HepG2 (cell line): ENCODE measurements around the gene NDUFS1. TPM values are rescaled to one million over a fixed set of nuclear protein-coding genes. Genes with fewer than 3 reads are reported as not detected.

ENCODE experiments used
- ATAC-seq: fragments of 200-7000 bp; cut with Tn5 transposase; 3 replicates; pipeline ENCODE4 v1.9.1; 2020; ENCODE audit warnings: mild to moderate bottlenecking, moderate library complexity
- BruUV-seq: library from RNA; stranded (reverse); fragments of 400-500 nt; replicated peaks from 2 replicates; lab custom pipeline; 2021; lab: Mats Ljungman, UMichigan
- CTCF ChIA-PET: fragments of 300-600 bp; formaldehyde crosslinking; extraction: SDS; loops from one replicate; lab custom pipeline; 2021; ENCODE audit warnings: low total read pairs, inconsistent platforms, low intra/inter-chr PET ratio; lab: Yijun Ruan, JAX
- POLR2A ChIA-PET: fragments of 350-600 bp; sonication (Branson Sonifier 250); formaldehyde crosslinking; loops from one replicate; lab custom pipeline; 2020; ENCODE audit warnings: antibody characterized with exemption, inconsistent platforms; lab: Yijun Ruan, JAX
- DNase-seq: peaks from one replicate; pipeline ENCODE4 v3.0.0-alpha.2; 2015; ENCODE audit warnings: low spot score
- FAIRE-seq: peaks from 3 replicates; lab custom pipeline; 2011; peaks lifted over from hg19 to GRCh38; lab: Jason Lieb, UNC
- H2AFZ ChIP-seq: one replicate; pipeline ENCODE4 v1.6.1; 2011; ENCODE audit warnings: low read length, inconsistent platforms
- H3K27ac ChIP-seq: fragments of 300-600 bp; 3 replicates; pipeline ENCODE4 v1.8.0; 2011; ENCODE audit warnings: mixed run types, mild to moderate bottlenecking, mixed read lengths, low read length, inconsistent platforms; ENCODE audit not compliant: insufficient read depth; ENCODE audit errors: extremely low read length
- H3K27me3 ChIP-seq, 2 experiments: fragments of 200-600 bp in 1 of 2; 2 replicates in 1 of 2; 3 replicates in 1 of 2; pipeline versions ENCODE4 v1.6.0 to v1.8.0; 2011; ENCODE audit warnings: low read length in 2 of 2, mild to moderate bottlenecking in 2 of 2, moderate library complexity in 2 of 2, inconsistent platforms in 1 of 2; ENCODE audit not compliant: insufficient read depth in 2 of 2, control insufficient read depth in 1 of 2
- H3K36me3 ChIP-seq, 2 experiments: fragments of 200-600 bp in 1 of 2; replicated peaks in 1 of 2; 2 replicates in 1 of 2; 3 replicates in 1 of 2; pipeline versions ENCODE4 v1.5.1 to v1.8.0; 2011; ENCODE audit warnings: low read length in 2 of 2, inconsistent platforms in 1 of 2; ENCODE audit not compliant: insufficient read depth in 2 of 2, control insufficient read depth in 1 of 2
- H3K4me1 ChIP-seq: 2 replicates; pipeline ENCODE4 v1.5.1; 2012; ENCODE audit warnings: low read length, inconsistent platforms; ENCODE audit not compliant: insufficient read depth
- H3K4me2 ChIP-seq: 2 replicates; pipeline ENCODE4 v1.6.0; 2011; ENCODE audit warnings: low read depth, low read length, inconsistent platforms
- H3K4me3 ChIP-seq, 3 experiments: fragments of 200-600 bp in 1 of 3; sonication (generic), shearing (Covaris generic) in 1 of 3; replicated peaks in 1 of 3; 2 replicates each; pipeline ENCODE4 v1.5.1; 2011 to 2016; ENCODE audit warnings: low read length in 3 of 3, inconsistent platforms in 2 of 3, low read depth in 2 of 3, mild to moderate bottlenecking in 2 of 3, control low read depth in 1 of 3, mixed read lengths in 1 of 3; ENCODE audit not compliant: insufficient read depth in 1 of 3
- H3K79me2 ChIP-seq: one replicate; pipeline ENCODE4 v1.6.1; 2011; ENCODE audit warnings: low read length, inconsistent platforms; ENCODE audit not compliant: insufficient read depth
- H3K9ac ChIP-seq: 2 replicates; pipeline ENCODE4 v1.6.0; 2011; ENCODE audit warnings: mild to moderate bottlenecking, low read depth, low read length, inconsistent platforms; ENCODE audit not compliant: insufficient read depth
- H3K9me3 ChIP-seq: 2 replicates; pipeline ENCODE4 v1.5.1; 2012; ENCODE audit warnings: mild to moderate bottlenecking, low read length
- H4K20me1 ChIP-seq: 2 replicates; pipeline ENCODE4 v1.6.0; 2011; ENCODE audit warnings: inconsistent platforms, mild to moderate bottlenecking, low read length, moderate library complexity; ENCODE audit not compliant: insufficient read depth
- DRAP1 ChIP-seq: IDR thresholded peaks from 2 replicates; pipeline ENCODE4 v1.6.1; 2016; ENCODE audit warnings: missing genetic modification reagents, missing compliant biosample characterization
- DZIP1 ChIP-seq: sonication (generic); formaldehyde crosslinking; IDR thresholded peaks from 2 replicates; pipeline ENCODE4 v1.5.0; 2020; ENCODE audit warnings: mild to moderate bottlenecking, missing genetic modification reagents
- FOXK2 ChIP-seq: fragments of 450-650 bp; IDR thresholded peaks from 2 replicates; pipeline ENCODE4 v1.6.1; 2016
- PRDM15 ChIP-seq: sonication (generic); formaldehyde crosslinking; IDR thresholded peaks from 2 replicates; pipeline ENCODE4 v1.4.0; 2020; ENCODE audit warnings: missing genetic modification reagents
- RARG ChIP-seq: sonication (generic); formaldehyde crosslinking; IDR thresholded peaks from 2 replicates; pipeline ENCODE4 v1.4.0; 2020; ENCODE audit warnings: low read depth, mild to moderate bottlenecking, missing genetic modification reagents
- SAP130 ChIP-seq: IDR thresholded peaks from 2 replicates; pipeline ENCODE4 v1.6.1; 2016; ENCODE audit warnings: low read depth
- ZKSCAN8 ChIP-seq: IDR thresholded peaks from 2 replicates; pipeline ENCODE4 v1.6.1; 2016; ENCODE audit warnings: borderline replicate concordance, missing genetic modification reagents, missing compliant biosample characterization
- ZNF281 ChIP-seq: sonication (generic); formaldehyde crosslinking; IDR thresholded peaks from 2 replicates; pipeline ENCODE4 v1.4.0; 2020; ENCODE audit warnings: missing genetic modification reagents, borderline replicate concordance
- ZXDC ChIP-seq: sonication (generic); formaldehyde crosslinking; IDR thresholded peaks from 2 replicates; pipeline ENCODE4 v1.5.0; 2020; ENCODE audit warnings: mild to moderate bottlenecking, missing genetic modification reagents
- WGBS: methylation state at CpG from one replicate; pipeline ENCODE4 v1.1.6; 2017; ENCODE audit warnings: low lambda C conversion rate; 5-methylcytosine and 5-hydroxymethylcytosine counted together
- in situ Hi-C: cut with HindIII; loops from 2 replicates; pipeline ENCODE4 v1.10.0; 2017; ENCODE audit warnings: low pct_unique_long_range_greater_than_20kb; ENCODE audit not compliant: extremely low pct_ligation_motif_present
- intact Hi-C: fragments of 100-400 bp; cut with micrococcal nuclease; formaldehyde crosslinking; loops from one replicate; pipeline ENCODE4 v1.10.0; 2022; ENCODE audit not compliant: unreplicated experiment
- polyA plus RNA-seq, 8 experiments: library from polyadenylated mRNA; depleted of rRNA in 3 of 8; stranded (reverse) in 7 of 8; unstranded in 1 of 8; fragments of >200 nt; fragmentation: Illumina TruSeq in 4 of 8; extraction: Trizol in 4 of 8; gene quantifications; 2 replicates each; pipeline versions ENCODE4 v1.2.1 to v1.2.3, GENCODE V29; 2011 to 2016; ENCODE audit warnings: low read depth in 4 of 8, missing spikeins in 1 of 8, mixed read lengths in 1 of 8; ENCODE audit not compliant: insufficient read depth in 1 of 8
- total RNA-seq, 5 experiments: library from RNA; depleted of rRNA; stranded (reverse); fragments of >200 nt; fragmentation: Illumina TruSeq; extraction: Trizol; gene quantifications; 2 replicates each; pipeline ENCODE4 v1.2.3, GENCODE V29; 2016; ENCODE audit warnings: low read depth in 1 of 5

The NDUFS1 gene
- total and polyA plus RNA-seq, 2 of the 13 experiments (the other 11 are each of a cell fraction or from before 2014, with no cell fraction given) = 139 to 242 TPM

GRCh38 chr2:206086716-206087350 is 72.4 kb downstream of the NDUFS1 start:
- under 1% methylated on average over 4 of the region's 4 CpGs for WGBS
- intact Hi-C loops (loop anchor here (1.0 to 2.0 kb wide), 3 partner anchors 9 to 112 kb away; partner anchors contain the start of genes EEF1B2 and NDUFS1), in situ Hi-C loops (no loop called here)
- CTCF ChIA-PET = no interaction called here
- peak; percentile 43 for FAIRE-seq
- H3K4me2 ChIP-seq = peak overlapping the region; percentile 91
- H3K27ac ChIP-seq = peak overlapping the region; percentile 100
- no peaks in the 10 kb centered on the region for H3K9me3 ChIP-seq
- DNase-seq = peak; percentile 74
- TSS peak; percentile 67 for BruUV-seq
- 0 out of 3 replicates have a peak, but pooled peaks have one; percentile 8 for ATAC-seq
- no peaks in the 10 kb centered on the region for H4K20me1 ChIP-seq
- H3K36me3 ChIP-seq = peaks cover 0 to 2% of the 10 kb centered on the region in 2 experiments; a peak in 1 of 5 replicates
- POLR2A ChIA-PET = interaction anchor here (0.6 to 3.2 kb wide), 15 partner anchors 8 to 1443 kb away, joined by 3 to 32 read pairs (median 4); partner anchors contain the start of genes CREB1, EEF1B2 and NDUFS1
- peaks cover 30% of the 10 kb centered on the region for H3K4me1 ChIP-seq
- peaks cover 61% of the 10 kb centered on the region for H3K79me2 ChIP-seq
- no peak overlapping the region for H2AFZ ChIP-seq
- H3K9ac ChIP-seq = peak overlapping the region; percentile 97
- H3K27me3 ChIP-seq = no peaks in the 10 kb centered on the region; a peak in 2 of 5 replicates
- H3K4me3 ChIP-seq = peak overlapping the region; percentile 73 to 100 (median 84)
- TF ChIP-seq SAP130 (CRISPR knock-in tag) (peak; percentile 88), FOXK2 (no peak), DRAP1 (CRISPR knock-in tag) (peak; percentile 69; the same call in 1 of the 2 replicates), PRDM15 (CRISPR knock-in tag) (no peak), ZXDC (no peak), ZKSCAN8 (CRISPR knock-in tag) (no peak), RARG (no peak), DZIP1 (CRISPR knock-in tag) (no peak), ZNF281 (no peak)
